ENCODE data around the gene VEZT.

The VEZT gene

GRCh38 chr12:95181103-95181502 is 36.5 kb upstream of the VEZT start:
- TF ChIP-seq, protein P1, sequence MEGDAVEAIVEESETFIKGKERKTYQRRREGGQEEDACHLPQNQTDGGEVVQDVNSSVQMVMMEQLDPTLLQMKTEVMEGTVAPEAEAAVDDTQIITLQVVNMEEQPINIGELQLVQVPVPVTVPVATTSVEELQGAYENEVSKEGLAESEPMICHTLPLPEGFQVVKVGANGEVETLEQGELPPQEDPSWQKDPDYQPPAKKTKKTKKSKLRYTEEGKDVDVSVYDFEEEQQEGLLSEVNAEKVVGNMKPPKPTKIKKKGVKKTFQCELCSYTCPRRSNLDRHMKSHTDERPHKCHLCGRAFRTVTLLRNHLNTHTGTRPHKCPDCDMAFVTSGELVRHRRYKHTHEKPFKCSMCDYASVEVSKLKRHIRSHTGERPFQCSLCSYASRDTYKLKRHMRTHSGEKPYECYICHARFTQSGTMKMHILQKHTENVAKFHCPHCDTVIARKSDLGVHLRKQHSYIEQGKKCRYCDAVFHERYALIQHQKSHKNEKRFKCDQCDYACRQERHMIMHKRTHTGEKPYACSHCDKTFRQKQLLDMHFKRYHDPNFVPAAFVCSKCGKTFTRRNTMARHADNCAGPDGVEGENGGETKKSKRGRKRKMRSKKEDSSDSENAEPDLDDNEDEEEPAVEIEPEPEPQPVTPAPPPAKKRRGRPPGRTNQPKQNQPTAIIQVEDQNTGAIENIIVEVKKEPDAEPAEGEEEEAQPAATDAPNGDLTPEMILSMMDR (conservative IDR thresholded peaks at IDR 0.05) = no peak
- no peak overlapping the region for H3K27ac ChIP-seq

DNA sequence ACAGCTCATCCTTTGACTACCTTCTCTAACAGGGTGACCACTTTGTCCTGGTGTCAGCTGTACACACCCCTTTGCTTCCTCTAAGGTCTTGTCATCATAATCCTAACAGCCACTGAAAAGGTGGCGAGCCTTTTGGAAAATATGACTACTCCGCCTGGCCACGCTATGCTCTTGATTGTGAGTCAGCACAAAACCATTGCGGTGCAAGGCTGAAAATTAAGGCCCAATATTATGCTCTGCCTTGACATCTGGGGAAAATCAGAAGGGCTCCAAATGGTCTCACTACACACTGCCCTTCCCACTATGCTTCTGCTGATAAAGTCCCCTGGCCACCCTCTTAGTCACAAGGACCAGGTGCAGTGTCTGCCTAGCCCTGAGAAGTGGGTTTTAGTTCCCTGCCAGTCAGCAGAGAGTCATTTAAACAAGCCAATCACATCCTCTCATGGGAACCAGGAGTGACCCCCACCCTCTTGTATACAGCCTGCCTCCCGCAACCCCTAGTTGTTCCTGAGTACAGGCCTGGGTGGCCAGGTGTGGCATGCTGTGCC is 34.7 kb upstream of the VEZT start:
- TF ChIP-seq, protein P1 (conservative IDR thresholded peaks at IDR 0.05) = no peak
- no peak overlapping the region for H3K27ac ChIP-seq

DNA sequence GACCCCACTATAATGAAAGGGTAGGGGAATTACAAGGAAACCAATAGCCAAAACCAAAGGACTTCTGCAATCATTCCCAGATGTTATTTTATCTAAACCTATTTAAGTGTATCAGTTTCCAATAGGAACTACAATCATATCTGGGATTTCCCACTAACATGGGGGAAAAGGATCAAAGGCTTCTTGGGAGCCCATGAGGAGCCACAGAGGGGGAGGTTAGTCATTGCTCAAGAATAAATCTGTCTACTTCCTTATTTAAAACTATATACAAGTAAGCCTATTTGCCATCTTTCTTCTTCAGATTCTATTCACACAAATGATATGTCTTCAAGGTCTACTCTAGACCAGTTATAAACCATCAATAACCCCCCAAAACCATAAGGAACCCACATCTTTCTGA is 33.5 kb upstream of the VEZT start:
- no peak overlapping the region for H3K27ac ChIP-seq
- TF ChIP-seq, protein P1 (conservative IDR thresholded peaks at IDR 0.05) = no peak

- TF ChIP-seq, protein P1 (conservative IDR thresholded peaks at IDR 0.05) = no peak
- no peak overlapping the region for H3K27ac ChIP-seq
Measured at GRCh38 chr12:95185072-95185471, 32.5 kb upstream of the VEZT start.

GRCh38 chr12:95185854-95186253 is 31.8 kb upstream of the VEZT start:
- no peak overlapping the region for H3K27ac ChIP-seq

DNA sequence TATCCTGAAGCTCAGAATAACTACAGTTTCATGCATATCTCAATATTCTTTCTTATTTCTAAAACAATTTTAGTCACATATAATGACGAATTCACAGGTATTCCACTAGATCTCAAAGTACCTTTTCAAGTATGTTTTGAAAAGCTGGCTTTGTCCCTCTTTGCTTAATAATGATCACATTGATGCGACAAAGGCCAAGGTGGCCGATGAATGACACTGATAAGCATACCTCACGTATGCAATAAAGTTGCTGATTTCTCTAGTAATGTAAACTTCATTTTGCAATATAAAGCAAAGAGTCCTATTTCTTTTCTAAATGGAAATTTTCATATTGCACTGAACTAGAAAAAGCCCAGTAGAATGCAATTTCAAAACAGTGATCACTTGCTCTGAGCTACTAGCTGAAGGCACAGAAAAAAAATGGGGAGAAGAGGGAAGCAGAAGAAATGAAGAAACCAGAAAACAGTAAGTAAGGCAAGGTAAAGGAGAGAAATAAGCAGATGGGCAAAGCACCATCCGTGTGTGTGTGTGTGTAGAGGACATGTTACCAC is 29.7 kb upstream of the VEZT start:
- TF ChIP-seq, protein P1 (conservative IDR thresholded peaks at IDR 0.05) = no peak
- H3K27ac ChIP-seq = 0 out of 2 replicates have a peak overlapping the region, but pooled peaks have one; percentile 4

More at GRCh38 chr12:95185854-95186253, 31.8 kb upstream of the VEZT start:
- TF ChIP-seq, protein P1 (conservative IDR thresholded peaks at IDR 0.05) = no peak

DNA sequence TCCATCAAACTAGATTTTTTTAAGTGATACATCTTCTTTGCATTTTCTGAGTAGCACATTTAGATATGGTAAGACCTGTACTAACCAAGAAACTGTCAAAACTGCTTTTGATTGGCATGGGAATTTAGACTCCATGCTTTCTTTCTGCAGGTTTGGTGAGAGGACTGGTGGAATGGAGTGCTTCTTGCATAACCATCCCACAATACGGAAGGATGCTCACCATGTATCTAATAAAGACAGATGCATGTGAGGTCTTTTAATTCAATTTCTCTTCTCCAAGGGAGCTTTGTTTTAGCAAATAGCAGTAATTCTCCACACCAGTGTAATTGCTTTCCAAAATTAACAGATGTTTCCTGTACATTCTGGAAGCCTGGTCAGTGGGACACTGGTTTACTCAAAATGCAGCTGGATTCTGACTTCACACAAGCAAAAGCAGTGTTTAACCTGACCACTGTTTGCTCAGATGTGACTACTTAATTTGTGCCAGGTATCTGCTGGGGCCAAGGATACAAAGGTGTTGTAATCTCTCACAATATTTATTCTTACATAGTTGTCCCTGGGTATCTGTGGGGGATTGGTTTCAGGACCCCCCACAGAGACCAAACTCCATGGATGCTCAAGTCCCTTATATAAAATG is 26.4 kb upstream of the VEZT start:
- no peak overlapping the region for H3K27ac ChIP-seq
- TF ChIP-seq, protein P1 (conservative IDR thresholded peaks at IDR 0.05) = no peak
